Stimulated activated CD8-positive, alpha-beta memory T cell treated with anti-CD3 and anti-CD28 coated beads, Interleukin-7, amount 100 ng/mL, for 48 hours (primary cell): ENCODE measurements around the gene BCAP29.
"Not testable (repeated sequence)": the region's sequence is repeated elsewhere in the genome, so short reads cannot be mapped to it uniquely, and the experiment has no call there.

Source experiments
- DNase-seq, 2 donors: peaks; one replicate each; pipeline ENCODE4 v3.0.0-alpha.2; 2020; ENCODE audit warnings: low read depth in 1 of 2; ENCODE audit errors: extremely low read depth in 1 of 2

The BCAP29 gene, protein sequence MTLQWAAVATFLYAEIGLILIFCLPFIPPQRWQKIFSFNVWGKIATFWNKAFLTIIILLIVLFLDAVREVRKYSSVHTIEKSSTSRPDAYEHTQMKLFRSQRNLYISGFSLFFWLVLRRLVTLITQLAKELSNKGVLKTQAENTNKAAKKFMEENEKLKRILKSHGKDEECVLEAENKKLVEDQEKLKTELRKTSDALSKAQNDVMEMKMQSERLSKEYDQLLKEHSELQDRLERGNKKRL

DNA sequence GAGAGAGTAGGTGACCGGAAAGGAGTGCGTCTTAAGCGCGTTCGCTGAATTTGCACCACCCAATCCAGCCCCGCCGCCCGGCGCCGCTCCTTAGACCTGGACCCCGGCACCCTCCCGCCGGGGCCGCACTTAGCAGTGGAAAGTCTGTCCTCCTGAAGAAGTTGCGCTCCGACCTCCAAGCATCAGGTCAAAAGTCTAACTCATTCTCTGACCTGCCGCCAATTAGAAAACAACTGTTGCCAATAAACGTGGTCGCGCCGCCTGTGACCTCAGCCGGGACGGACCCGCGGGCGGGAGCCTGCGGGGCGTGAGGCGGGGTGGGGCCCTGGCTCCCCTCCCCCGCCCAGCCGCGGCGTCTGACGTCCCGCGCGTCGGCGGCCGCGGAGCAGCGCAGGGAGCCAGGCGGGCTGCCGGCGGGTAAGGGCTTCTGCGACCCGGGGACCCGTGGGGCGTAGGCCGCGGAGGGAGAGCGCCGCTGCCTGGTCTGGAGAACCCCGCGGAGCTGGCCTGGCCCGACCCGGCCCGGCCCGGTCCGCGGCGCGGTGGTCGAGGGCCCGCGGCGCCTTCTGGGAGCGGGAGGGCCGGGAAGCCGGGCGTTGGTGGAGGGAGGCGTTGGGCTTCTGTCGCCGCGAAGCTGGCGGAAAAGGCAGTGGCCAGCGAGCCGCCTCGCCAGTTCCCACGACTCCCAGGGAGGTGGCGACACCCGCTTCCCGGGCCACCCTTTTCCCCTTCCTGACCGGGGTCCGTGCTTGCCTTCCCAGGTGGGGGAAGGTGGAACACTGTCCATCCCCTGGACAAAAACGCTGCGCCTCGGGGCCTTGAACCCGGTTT, at the start of gene BCAP29:
Gene BCAP29 (plus strand): TSS at position 362 of the 831 bp plus-strand sequence. CDS start 527 bp downstream, outside the sequence.
- DNase-seq: peak; percentile 48 to 54

DNA sequence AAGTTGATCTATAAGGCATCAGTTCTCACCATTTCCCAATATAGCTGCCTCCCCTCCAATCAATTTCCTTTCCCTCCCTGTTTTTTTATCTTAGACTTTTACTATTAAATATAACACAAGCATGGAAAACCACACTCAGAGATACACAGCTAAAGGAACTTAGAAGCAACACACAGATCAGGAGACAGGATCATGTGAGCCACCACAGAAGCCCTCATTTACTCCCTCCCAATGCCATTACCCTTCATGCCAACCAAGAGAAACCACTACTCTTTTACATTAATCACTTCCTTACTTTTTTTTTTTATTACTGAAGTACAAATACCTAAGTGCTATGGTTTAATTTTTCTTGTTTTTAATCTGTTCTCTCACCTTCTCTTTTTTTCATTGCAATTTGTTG, 49.3 kb upstream of the BCAP29 start:
- no peak for DNase-seq

DNA sequence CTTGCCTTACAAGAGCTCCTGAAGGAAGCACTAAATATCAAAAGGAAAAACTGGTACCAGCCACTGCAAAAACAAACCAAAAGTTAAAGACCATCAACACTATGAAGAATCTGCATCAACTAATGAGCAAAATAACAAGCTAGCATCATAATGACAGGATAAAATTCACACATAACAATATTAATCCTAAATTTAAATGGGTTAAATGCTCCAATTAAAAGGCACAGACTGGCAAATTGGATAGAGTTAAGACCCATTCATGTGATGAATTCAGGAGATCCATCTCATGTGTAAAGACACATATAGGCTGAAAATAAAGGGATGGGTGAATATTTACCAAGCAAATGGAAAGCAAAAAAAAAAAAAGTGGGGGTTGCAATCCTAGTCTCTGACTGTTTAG, 45.9 kb upstream of the BCAP29 start:
- no peak for DNase-seq

DNA sequence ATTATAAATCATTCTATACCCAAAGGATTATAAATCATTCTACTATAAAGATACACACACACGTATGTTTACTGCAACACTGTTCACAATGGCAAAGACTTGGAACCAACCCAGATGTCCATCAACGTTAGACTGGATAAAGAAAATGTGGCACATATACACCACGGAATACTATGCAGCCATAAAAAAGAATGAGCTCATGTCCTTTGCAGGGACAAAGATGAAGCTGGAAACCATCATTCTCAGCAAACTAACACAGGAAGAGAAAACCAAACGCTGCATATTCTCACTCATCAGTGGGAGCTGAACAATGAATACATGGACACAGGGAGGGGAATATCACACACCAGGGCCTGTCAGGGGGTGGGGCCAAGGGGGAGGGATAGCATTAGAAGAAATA, 42.8 kb upstream of the BCAP29 start:
- not testable (repeated sequence) for DNase-seq

DNA sequence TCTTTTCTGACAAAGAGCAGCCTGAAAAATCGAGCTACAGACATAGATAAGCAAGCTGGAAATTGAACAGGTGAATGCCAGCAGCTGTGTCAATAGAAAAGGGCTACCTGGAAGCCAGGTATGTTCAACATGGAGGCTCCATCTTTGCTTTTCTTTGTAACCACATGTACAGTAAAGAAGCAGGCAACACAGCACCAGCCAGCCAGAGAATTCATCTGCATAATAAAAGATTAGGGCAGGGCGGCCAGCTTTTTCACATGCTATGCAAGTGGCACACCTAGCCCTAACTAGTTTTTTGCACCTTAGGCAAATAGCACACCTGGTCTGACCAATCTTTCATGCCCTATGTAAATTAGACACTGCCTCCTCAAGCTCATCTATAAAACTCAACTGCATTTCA, 42.0 kb upstream of the BCAP29 start:
- DNase-seq: no peak

- DNase-seq: no peak
Observed at GRCh38 chr7:107543338-107543993, 36.6 kb upstream of the BCAP29 start.

GRCh38 chr7:107544848-107545591, 35.0 kb upstream of the BCAP29 start:
- DNase-seq: no peak

DNA sequence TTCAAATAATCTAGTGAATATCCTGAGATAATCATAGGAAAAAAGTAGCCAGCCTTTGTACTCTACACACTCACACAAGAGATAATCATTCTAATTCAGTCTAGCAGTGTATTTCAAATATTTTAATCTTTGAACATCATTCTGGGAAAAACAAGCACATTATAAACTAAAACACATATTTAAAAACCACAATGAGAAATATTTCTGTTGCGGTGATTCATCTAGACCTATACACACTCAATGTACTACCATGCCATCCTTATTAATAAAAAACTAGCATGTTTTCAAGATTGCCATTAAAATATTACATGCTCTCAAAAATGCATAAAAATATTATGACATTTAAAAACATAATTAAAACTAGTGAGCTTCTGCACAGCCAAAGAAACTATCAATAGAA, 28.1 kb upstream of the BCAP29 start:
- no peak for DNase-seq

DNA sequence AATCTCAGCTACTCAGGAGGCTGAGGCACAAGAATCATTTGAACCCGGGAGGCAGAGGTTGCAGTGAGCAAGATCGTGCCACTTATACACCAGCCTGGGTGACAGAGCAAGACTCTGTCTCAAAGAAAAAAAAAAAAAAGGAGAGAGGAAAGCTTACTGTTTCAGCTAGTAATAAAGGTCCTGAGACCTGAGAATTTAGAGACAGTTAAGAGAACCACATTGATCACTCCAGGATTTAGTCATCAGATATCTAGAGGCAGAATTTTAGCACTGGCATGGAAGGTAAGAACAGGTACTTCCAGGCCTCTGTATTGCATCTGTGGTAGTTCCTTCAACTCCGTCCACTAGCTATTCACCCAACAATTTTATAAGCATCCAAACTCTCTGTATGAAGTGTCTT, 24.2 kb upstream of the BCAP29 start:
- DNase-seq: no peak

- DNase-seq: no peak
Observed at GRCh38 chr7:107559864-107560263, 20.2 kb upstream of the BCAP29 start.

DNA sequence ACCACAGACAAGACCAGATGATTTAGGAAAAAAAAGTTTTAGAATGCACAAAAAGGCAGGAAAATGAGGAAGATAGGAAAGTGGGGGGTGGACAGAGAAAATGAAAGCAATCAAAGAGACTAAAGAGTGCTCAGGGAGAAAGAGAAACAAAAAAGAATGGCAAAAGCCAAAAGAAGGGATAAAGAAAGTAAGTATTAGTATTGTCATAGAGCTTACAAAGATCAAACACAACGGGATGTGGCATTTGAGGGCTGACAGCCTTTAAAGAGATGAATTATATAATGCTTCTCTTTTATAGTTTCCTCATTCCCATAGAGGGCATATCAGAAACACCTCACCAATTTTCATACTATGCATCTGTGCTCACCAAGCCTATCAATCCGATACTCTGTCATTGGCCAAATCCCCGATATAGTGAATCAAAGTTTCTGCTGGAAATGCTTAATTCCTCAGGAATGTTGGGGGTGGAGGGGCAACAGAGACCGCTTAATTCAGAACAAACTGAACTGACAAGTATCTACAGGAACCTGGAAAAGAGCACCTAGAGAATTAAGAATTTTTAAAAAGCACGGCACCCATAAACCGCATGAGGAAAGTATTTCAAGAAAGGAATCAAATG, 19.0 kb upstream of the BCAP29 start:
- DNase-seq: no peak

GRCh38 chr7:107563081-107563774, 16.8 kb upstream of the BCAP29 start:
- DNase-seq: peak in 1 of 2 donors; percentile 12

- DNase-seq: peak; percentile 61 to 64
Observed at GRCh38 chr7:107563775-107564552, 16.1 kb upstream of the BCAP29 start, which contains the start of the genes COG5 and DUS4L. COG5 (minus strand) TSS chr7:107563920; CDS start chr7:107563896, 24 bp downstream. DUS4L (plus strand) TSS chr7:107563971; CDS start chr7:107567071, 3,100 bp downstream.

GRCh38 chr7:107564553-107565298, 15.3 kb upstream of the BCAP29 start:
- DNase-seq: no peak

DNA sequence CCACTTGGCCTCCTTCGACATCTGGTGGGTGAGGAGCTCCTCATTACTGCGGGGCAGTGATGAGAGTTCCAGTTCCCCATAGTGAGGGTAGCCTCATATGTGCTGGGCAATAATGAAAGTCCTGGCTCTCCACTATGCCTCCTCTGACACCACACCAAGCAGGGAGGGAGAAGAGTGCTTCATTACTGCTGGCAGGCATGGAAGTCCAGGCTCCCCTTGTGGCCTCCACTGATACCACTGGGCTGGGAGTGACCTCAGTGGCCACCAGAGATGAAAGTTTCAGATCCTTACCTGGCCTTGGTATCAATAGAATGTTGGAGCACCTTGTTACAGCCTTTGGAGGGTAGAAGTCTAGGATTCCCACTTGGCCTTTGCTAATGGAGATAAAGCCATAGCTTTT, 9.7 kb upstream of the BCAP29 start:
- DNase-seq: no peak

DNA sequence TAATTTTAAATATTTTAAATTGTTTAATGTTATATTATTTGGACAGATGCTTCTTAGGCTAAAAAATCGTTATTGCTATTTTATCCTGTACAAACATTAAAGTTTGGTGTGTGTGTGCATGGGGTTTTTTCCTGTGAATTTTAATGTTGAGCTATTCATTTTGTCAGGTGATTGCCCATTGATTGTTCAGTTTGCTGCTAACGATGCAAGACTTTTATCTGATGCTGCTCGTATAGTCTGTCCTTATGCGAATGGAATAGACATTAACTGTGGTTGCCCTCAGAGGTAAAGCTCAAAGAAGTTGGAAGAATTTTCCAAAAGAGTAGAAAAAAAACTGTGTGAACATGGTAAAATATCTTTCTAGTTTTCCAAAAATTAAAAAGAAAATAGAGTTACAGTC, 6.5 kb upstream of the BCAP29 start:
- DNase-seq: no peak

- DNase-seq: no peak
Observed at GRCh38 chr7:107579554-107579884, 527 bp upstream of the BCAP29 start.

DNA sequence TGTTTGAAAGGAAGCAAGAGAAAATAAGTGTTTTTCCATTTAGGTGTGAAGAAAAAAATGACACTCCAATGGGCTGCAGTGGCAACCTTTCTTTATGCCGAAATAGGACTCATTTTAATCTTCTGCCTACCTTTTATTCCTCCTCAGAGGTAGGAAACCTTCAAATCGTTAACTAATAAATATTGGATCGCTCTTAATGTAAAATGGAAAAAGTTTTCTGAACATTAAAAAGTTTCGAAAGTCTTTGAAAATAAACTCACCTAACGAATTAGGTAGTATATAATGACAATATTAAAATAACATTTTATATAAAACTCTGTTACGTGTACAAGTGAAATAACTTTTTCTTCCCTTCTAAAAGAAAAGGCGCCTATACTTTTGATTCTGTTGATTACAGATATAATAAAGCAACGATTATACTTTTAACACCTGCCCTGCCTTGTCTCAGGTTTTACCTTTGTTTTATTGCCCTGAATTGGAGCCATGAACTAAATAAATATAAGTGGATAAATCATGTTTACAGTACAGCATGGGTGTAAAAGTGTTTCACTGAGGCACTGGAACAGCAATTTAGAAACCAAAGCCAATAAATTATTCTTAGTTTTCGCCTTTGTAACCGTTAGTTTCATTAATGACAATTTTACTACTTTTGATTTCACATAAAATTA, 804 bp downstream of the BCAP29 start:
- no peak for DNase-seq
